HUES6 (cell line): ENCODE data around the gene NT5C1A.

Source experiments
- H3K27ac ChIP-seq: 2 replicates; pipeline ENCODE4 v1.7.0; 2013; ENCODE audit warnings: low read depth, mild to moderate bottlenecking, low read length, inconsistent platforms
- H3K27me3 ChIP-seq: 2 replicates; pipeline ENCODE4 v1.6.1; 2013; ENCODE audit warnings: low read length; ENCODE audit not compliant: control insufficient read depth, insufficient read depth
- H3K36me3 ChIP-seq: 2 replicates; pipeline ENCODE4 v1.6.1; 2013; ENCODE audit warnings: low read length; ENCODE audit not compliant: control insufficient read depth, insufficient read depth
- H3K4me1 ChIP-seq: 2 replicates; pipeline ENCODE4 v1.6.1; 2013; ENCODE audit warnings: low read length; ENCODE audit not compliant: control insufficient read depth, insufficient read depth
- H3K4me3 ChIP-seq: 2 replicates; pipeline ENCODE4 v1.5.1; 2013; ENCODE audit warnings: low read depth, low read length
- H3K9ac ChIP-seq: one replicate; pipeline ENCODE4 v1.6.1; 2013; ENCODE audit warnings: mild to moderate bottlenecking, low read length
- H3K9me3 ChIP-seq: 2 replicates; pipeline ENCODE4 v1.6.1; 2013; ENCODE audit warnings: low read depth, low read length; ENCODE audit not compliant: control insufficient read depth, insufficient read depth

The NT5C1A gene

GRCh38 chr1:39650431-39650830 lies 21.5 kb downstream of the NT5C1A start:
- peaks cover 8% of the 10 kb centered on the region for H3K4me1 ChIP-seq
- H3K9ac ChIP-seq: no peak overlapping the region
- no peak overlapping the region for H3K27ac ChIP-seq
- H3K27me3 ChIP-seq: peaks cover 65% of the 10 kb centered on the region
- H3K4me3 ChIP-seq: no peak overlapping the region
- H3K9me3 ChIP-seq: no peaks in the 10 kb centered on the region
- no peaks in the 10 kb centered on the region for H3K36me3 ChIP-seq

- Histone ChIP-seq H3K4me3 (no peak overlapping the region), H3K27ac (no peak overlapping the region), H3K27me3 (peaks cover 67% of the 10 kb centered on the region), H3K9ac (no peak overlapping the region), H3K9me3 (no peaks in the 10 kb centered on the region), H3K36me3 (no peaks in the 10 kb centered on the region), H3K4me1 (peaks cover 8% of the 10 kb centered on the region)
Measured at GRCh38 chr1:39649636-39650185, 22.2 kb downstream of the NT5C1A start.

- H3K27me3 ChIP-seq: peaks cover 67% of the 10 kb centered on the region
- H3K4me1 ChIP-seq: peaks cover 8% of the 10 kb centered on the region
- no peaks in the 10 kb centered on the region for H3K36me3 ChIP-seq
- H3K9ac ChIP-seq: no peak overlapping the region
- H3K9me3 ChIP-seq: no peaks in the 10 kb centered on the region
- no peak overlapping the region for H3K27ac ChIP-seq
- no peak overlapping the region for H3K4me3 ChIP-seq
Measured at GRCh38 chr1:39648496-39648895, 23.4 kb downstream of the NT5C1A start.

- Histone ChIP-seq H3K9ac (no peak overlapping the region), H3K36me3 (no peaks in the 10 kb centered on the region), H3K4me3 (no peak overlapping the region), H3K27ac (no peak overlapping the region), H3K27me3 (peaks cover 78% of the 10 kb centered on the region), H3K9me3 (no peaks in the 10 kb centered on the region), H3K4me1 (peaks cover 8% of the 10 kb centered on the region)
Measured at GRCh38 chr1:39647247-39647646, 24.7 kb downstream of the NT5C1A start.

GRCh38 chr1:39646232-39647081 lies 25.4 kb downstream of the NT5C1A start:
- Histone ChIP-seq H3K36me3 (no peaks in the 10 kb centered on the region), H3K27ac (no peak overlapping the region; the same call in 1 of the 2 replicates), H3K4me1 (peaks cover 8% of the 10 kb centered on the region), H3K9me3 (no peaks in the 10 kb centered on the region), H3K27me3 (peaks cover 79% of the 10 kb centered on the region), H3K4me3 (no peak overlapping the region), H3K9ac (no peak overlapping the region)

GRCh38 chr1:39645411-39646043 lies 26.4 kb downstream of the NT5C1A start:
- no peaks in the 10 kb centered on the region for H3K36me3 ChIP-seq
- H3K9me3 ChIP-seq: no peaks in the 10 kb centered on the region
- H3K27ac ChIP-seq: no peak overlapping the region
- H3K4me3 ChIP-seq: no peak overlapping the region
- H3K4me1 ChIP-seq: peaks cover 8% of the 10 kb centered on the region
- no peak overlapping the region for H3K9ac ChIP-seq
- peaks cover 79% of the 10 kb centered on the region for H3K27me3 ChIP-seq

- H3K4me1 ChIP-seq: peaks cover 8% of the 10 kb centered on the region
- no peak overlapping the region for H3K9ac ChIP-seq
- no peaks in the 10 kb centered on the region for H3K9me3 ChIP-seq
- no peak overlapping the region for H3K4me3 ChIP-seq
- no peaks in the 10 kb centered on the region for H3K36me3 ChIP-seq
- H3K27ac ChIP-seq: no peak overlapping the region
- H3K27me3 ChIP-seq: peaks cover 87% of the 10 kb centered on the region
Measured at GRCh38 chr1:39643705-39644104, 28.2 kb downstream of the NT5C1A start.

GRCh38 chr1:39642796-39643195 lies 29.1 kb downstream of the NT5C1A start:
- H3K9ac ChIP-seq: no peak overlapping the region
- H3K27me3 ChIP-seq: peaks cover 87% of the 10 kb centered on the region
- H3K9me3 ChIP-seq: no peaks in the 10 kb centered on the region
- no peak overlapping the region for H3K4me3 ChIP-seq
- H3K27ac ChIP-seq: no peak overlapping the region
- peaks cover 8% of the 10 kb centered on the region for H3K4me1 ChIP-seq
- no peaks in the 10 kb centered on the region for H3K36me3 ChIP-seq

- no peak overlapping the region for H3K27ac ChIP-seq
- H3K4me1 ChIP-seq: no peaks in the 10 kb centered on the region
- no peaks in the 10 kb centered on the region for H3K9me3 ChIP-seq
- H3K36me3 ChIP-seq: no peaks in the 10 kb centered on the region
- no peak overlapping the region for H3K9ac ChIP-seq
- peaks cover 92% of the 10 kb centered on the region for H3K27me3 ChIP-seq
- H3K4me3 ChIP-seq: no peak overlapping the region
Measured at GRCh38 chr1:39640861-39641260, 31.0 kb downstream of the NT5C1A start.

GRCh38 chr1:39639305-39640130 lies 32.4 kb downstream of the NT5C1A start, which contains the start of gene HEYL:
HEYL (minus strand) TSS chr1:39639643; CDS start chr1:39639625, 18 bp downstream.
- Histone ChIP-seq H3K4me3 (peak within 1 kb of the TSS; percentile 72), H3K36me3 (no peaks in the 10 kb centered on the region), H3K4me1 (no peaks in the 10 kb centered on the region), H3K27ac (no peak within 1 kb of the TSS), H3K9ac (no peak within 1 kb of the TSS), H3K27me3 (peaks cover 93% of the 10 kb centered on the region), H3K9me3 (no peaks in the 10 kb centered on the region)
